Measurements from ENCODE around the gene ZBTB25.

DNA sequence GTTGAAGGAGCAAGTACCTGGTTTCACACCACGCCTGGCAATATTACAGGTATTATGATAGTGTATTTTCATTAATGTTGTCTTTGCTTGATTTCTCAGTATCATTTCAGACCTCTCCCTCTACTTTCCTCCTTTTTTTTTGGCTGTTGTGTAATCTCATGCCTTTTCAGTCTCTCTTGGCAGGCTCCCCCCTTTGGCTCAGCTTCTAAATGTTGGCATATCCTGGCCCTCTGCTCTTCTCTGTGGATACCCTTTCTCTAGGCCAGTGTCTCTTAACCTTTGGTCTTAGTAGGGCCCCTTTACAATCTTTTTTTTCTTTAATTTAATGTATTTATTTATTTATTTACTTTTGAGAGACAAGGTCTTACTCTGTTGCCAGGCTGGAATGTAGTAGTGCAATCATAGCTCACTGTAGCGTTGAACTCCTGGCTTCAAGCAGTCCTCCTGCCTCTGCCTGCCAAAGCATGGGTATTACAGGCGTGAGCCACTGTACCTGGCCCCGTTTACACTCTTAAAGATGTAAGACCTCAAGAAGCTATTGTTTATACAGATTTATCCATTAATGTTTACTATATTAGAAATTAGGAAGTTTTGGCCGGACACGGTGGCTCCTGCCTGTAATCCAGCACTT lies 102.7 kb downstream of the ZBTB25 start:
- TF ChIP-seq, protein P1, sequence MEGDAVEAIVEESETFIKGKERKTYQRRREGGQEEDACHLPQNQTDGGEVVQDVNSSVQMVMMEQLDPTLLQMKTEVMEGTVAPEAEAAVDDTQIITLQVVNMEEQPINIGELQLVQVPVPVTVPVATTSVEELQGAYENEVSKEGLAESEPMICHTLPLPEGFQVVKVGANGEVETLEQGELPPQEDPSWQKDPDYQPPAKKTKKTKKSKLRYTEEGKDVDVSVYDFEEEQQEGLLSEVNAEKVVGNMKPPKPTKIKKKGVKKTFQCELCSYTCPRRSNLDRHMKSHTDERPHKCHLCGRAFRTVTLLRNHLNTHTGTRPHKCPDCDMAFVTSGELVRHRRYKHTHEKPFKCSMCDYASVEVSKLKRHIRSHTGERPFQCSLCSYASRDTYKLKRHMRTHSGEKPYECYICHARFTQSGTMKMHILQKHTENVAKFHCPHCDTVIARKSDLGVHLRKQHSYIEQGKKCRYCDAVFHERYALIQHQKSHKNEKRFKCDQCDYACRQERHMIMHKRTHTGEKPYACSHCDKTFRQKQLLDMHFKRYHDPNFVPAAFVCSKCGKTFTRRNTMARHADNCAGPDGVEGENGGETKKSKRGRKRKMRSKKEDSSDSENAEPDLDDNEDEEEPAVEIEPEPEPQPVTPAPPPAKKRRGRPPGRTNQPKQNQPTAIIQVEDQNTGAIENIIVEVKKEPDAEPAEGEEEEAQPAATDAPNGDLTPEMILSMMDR (IDR thresholded peaks at IDR 0.05 in 8 of 11, conservative IDR thresholded peaks at IDR 0.05 in 3 of 11) = no peak
- TF ChIP-seq POLR2A (IDR thresholded peaks at IDR 0.05) = no peak

Measured in spleen (tissue), 7 donors.